H9 (cell line): ENCODE data around the gene PRPH. TPM values are rescaled to one million over a fixed set of nuclear protein-coding genes. Genes with fewer than 3 reads are reported as not detected.

ENCODE experiments used
- DNase-seq: peaks from one replicate; pipeline ENCODE4 v3.0.0-alpha.2; 2017
- H2AFZ ChIP-seq: one replicate; pipeline ENCODE4 v1.6.1; 2013; ENCODE audit warnings: mild to moderate bottlenecking, low read length, control low read depth, moderate library complexity
- H2AK5ac ChIP-seq: 2 replicates; pipeline ENCODE4 v1.6.1; 2013; ENCODE audit warnings: low read length, control low read depth, mixed read lengths; ENCODE audit not compliant: insufficient read length
- H2BK120ac ChIP-seq: one replicate; pipeline ENCODE4 v1.6.1; 2013; ENCODE audit warnings: low read depth, mild to moderate bottlenecking, low read length, control low read depth, inconsistent platforms; ENCODE audit not compliant: poor library complexity, severe bottlenecking
- H2BK12ac ChIP-seq: 2 replicates; pipeline ENCODE4 v1.6.1; 2013; ENCODE audit warnings: low read length, control low read depth, mixed read lengths, low read depth; ENCODE audit not compliant: insufficient read length
- H2BK15ac ChIP-seq: 2 replicates; pipeline ENCODE4 v1.6.1; 2013; ENCODE audit warnings: low read depth, low read length, control low read depth
- H2BK20ac ChIP-seq: one replicate; pipeline ENCODE4 v1.6.1; 2013; ENCODE audit warnings: low read depth, mild to moderate bottlenecking, low read length, control low read depth, inconsistent platforms; ENCODE audit not compliant: poor library complexity, severe bottlenecking
- H2BK5ac ChIP-seq: 2 replicates; pipeline ENCODE4 v1.6.1; 2013; ENCODE audit warnings: low read length, control low read depth, mixed read lengths; ENCODE audit not compliant: insufficient read length
- H3K14ac ChIP-seq: 2 replicates; pipeline ENCODE4 v1.6.1; 2013; ENCODE audit warnings: low read length, control low read depth; ENCODE audit not compliant: insufficient read depth
- H3K18ac ChIP-seq: 2 replicates; pipeline ENCODE4 v1.6.1; 2013; ENCODE audit warnings: low read depth, mild to moderate bottlenecking, mixed read lengths, low read length, control low read depth; ENCODE audit not compliant: insufficient read length
- H3K23ac ChIP-seq: 2 replicates; pipeline ENCODE4 v1.6.1; 2013; ENCODE audit warnings: low read length, control low read depth, mixed read lengths, low read depth; ENCODE audit not compliant: insufficient read length
- H3K23me2 ChIP-seq: 2 replicates; pipeline ENCODE4 v1.6.1; 2013; ENCODE audit warnings: low read depth, mild to moderate bottlenecking, mixed read lengths, low read length, control low read depth; ENCODE audit not compliant: insufficient read length, poor library complexity, severe bottlenecking
- H3K27ac ChIP-seq: 2 replicates; pipeline ENCODE4 v1.5.1; 2013; ENCODE audit warnings: low read length, control low read depth, mixed read lengths, low read depth; ENCODE audit not compliant: insufficient read length
- H3K27me3 ChIP-seq: 2 replicates; pipeline ENCODE4 v1.6.1; 2013; ENCODE audit warnings: low read length, control low read depth, inconsistent platforms; ENCODE audit not compliant: insufficient read depth
- H3K4ac ChIP-seq: 2 replicates; pipeline ENCODE4 v1.6.1; 2013; ENCODE audit warnings: low read depth, mild to moderate bottlenecking, control low read depth, inconsistent platforms, low read length, moderate library complexity
- H3K4me1 ChIP-seq: 2 replicates; pipeline ENCODE4 v1.6.1; 2013; ENCODE audit warnings: low read length, control low read depth, inconsistent platforms; ENCODE audit not compliant: insufficient read depth
- H3K4me2 ChIP-seq: 2 replicates; pipeline ENCODE4 v1.6.1; 2013; ENCODE audit warnings: low read length, control low read depth, mixed read lengths; ENCODE audit not compliant: insufficient read length, insufficient read depth
- H3K56ac ChIP-seq: 2 replicates; pipeline ENCODE4 v1.6.1; 2013; ENCODE audit warnings: low read depth, mild to moderate bottlenecking, mixed read lengths, low read length, control low read depth; ENCODE audit not compliant: insufficient read length
- H3K79me1 ChIP-seq: 2 replicates; pipeline ENCODE4 v1.6.1; 2013; ENCODE audit warnings: low read depth, mild to moderate bottlenecking, moderate library complexity, low read length, control low read depth, inconsistent platforms; ENCODE audit not compliant: insufficient read depth, poor library complexity, severe bottlenecking
- H3K79me2 ChIP-seq: 2 replicates; pipeline ENCODE4 v1.6.1; 2013; ENCODE audit warnings: low read length, control low read depth, inconsistent platforms; ENCODE audit not compliant: insufficient read depth
- H3K9ac ChIP-seq: 2 replicates; pipeline ENCODE4 v1.6.1; 2013; ENCODE audit warnings: low read length, control low read depth, mixed read lengths; ENCODE audit not compliant: insufficient read length; ENCODE audit errors: extremely low read depth
- H3K9me3 ChIP-seq: one replicate; pipeline ENCODE4 v1.6.1; 2013; ENCODE audit warnings: low read depth, low read length, inconsistent platforms; ENCODE audit not compliant: control insufficient read depth
- H3T11ph ChIP-seq: one replicate; pipeline ENCODE4 v1.6.1; 2013; ENCODE audit warnings: mild to moderate bottlenecking, low read length, control low read depth, inconsistent platforms
- H4K20me1 ChIP-seq: one replicate; pipeline ENCODE4 v1.6.1; 2013; ENCODE audit not compliant: control insufficient read depth, insufficient read length, insufficient read depth
- H4K5ac ChIP-seq: 2 replicates; pipeline ENCODE4 v1.6.1; 2013; ENCODE audit warnings: low read depth, mild to moderate bottlenecking, mixed read lengths, low read length, control low read depth; ENCODE audit not compliant: insufficient read length
- H4K8ac ChIP-seq: replicated peaks from 2 replicates; pipeline ENCODE4 v1.6.1; 2013; ENCODE audit warnings: low read length, control low read depth, mixed read lengths, low read depth; ENCODE audit not compliant: insufficient read length
- H4K91ac ChIP-seq: 2 replicates; pipeline ENCODE4 v1.6.1; 2013; ENCODE audit warnings: low read depth, mild to moderate bottlenecking, moderate library complexity, mixed read lengths, low read length, control low read depth; ENCODE audit not compliant: insufficient read length
- H3K27ac Mint-ChIP-seq, 3 experiments: 2 replicates in 2 of 3; 3 replicates in 1 of 3; pipeline ENCODE4 v1.8.0; 2020 to 2021; ENCODE audit warnings: mixed read lengths in 3 of 3, mild to moderate bottlenecking in 1 of 3, moderate library complexity in 1 of 3
- H3K27me3 Mint-ChIP-seq: 2 replicates; pipeline ENCODE4 v1.8.0; 2021; ENCODE audit warnings: low read depth, mild to moderate bottlenecking, moderate library complexity, mixed read lengths
- H3K36me3 Mint-ChIP-seq, 3 experiments: 2 replicates in 2 of 3; 3 replicates in 1 of 3; pipeline ENCODE4 v1.8.0; 2020 to 2021; ENCODE audit warnings: low read depth in 3 of 3, mixed read lengths in 3 of 3; ENCODE audit not compliant: insufficient read depth in 1 of 3
- H3K4me1 Mint-ChIP-seq, 2 experiments: 2 replicates each; pipeline ENCODE4 v1.8.0; 2020; ENCODE audit warnings: mixed read lengths in 2 of 2
- H3K4me3 Mint-ChIP-seq, 2 experiments: 2 replicates in 1 of 2; 3 replicates in 1 of 2; pipeline ENCODE4 v1.8.0; 2020 to 2021; ENCODE audit warnings: mild to moderate bottlenecking in 2 of 2, mixed read lengths in 2 of 2, moderate library complexity in 1 of 2
- H3K9me3 Mint-ChIP-seq, 2 experiments: 2 replicates in 1 of 2; 3 replicates in 1 of 2; pipeline ENCODE4 v1.8.0; 2020; ENCODE audit warnings: mild to moderate bottlenecking in 2 of 2, mixed read lengths in 2 of 2, moderate library complexity in 1 of 2
- WGBS: extraction: QIAGEN DNeasy Blood & Tissue Kit; methylation state at CpG from one replicate; pipeline ENCODE4 v1.1.7; 2013; ENCODE audit warnings: missing lambda C conversion rate, low lambda C conversion rate, mixed read lengths; ENCODE audit not compliant: insufficient read length; ENCODE audit errors: extremely low coverage; 5-methylcytosine and 5-hydroxymethylcytosine counted together
- total RNA-seq: library from RNA; stranded (reverse); gene quantifications from 2 replicates; pipeline ENCODE4 v1.2.1, GENCODE V29; 2021
- TF ChIP-seq, protein P1 (sequence below): fragments of 200-600 bp; sonication (generic); conservative IDR thresholded peaks from 3 replicates; pipeline ENCODE4 v1.8.0; 2021; ENCODE audit warnings: antibody characterized with exemption, mild to moderate bottlenecking

The PRPH gene
- total RNA-seq, 1 experiment from 2014 or later, result 1.1 TPM

DNA sequence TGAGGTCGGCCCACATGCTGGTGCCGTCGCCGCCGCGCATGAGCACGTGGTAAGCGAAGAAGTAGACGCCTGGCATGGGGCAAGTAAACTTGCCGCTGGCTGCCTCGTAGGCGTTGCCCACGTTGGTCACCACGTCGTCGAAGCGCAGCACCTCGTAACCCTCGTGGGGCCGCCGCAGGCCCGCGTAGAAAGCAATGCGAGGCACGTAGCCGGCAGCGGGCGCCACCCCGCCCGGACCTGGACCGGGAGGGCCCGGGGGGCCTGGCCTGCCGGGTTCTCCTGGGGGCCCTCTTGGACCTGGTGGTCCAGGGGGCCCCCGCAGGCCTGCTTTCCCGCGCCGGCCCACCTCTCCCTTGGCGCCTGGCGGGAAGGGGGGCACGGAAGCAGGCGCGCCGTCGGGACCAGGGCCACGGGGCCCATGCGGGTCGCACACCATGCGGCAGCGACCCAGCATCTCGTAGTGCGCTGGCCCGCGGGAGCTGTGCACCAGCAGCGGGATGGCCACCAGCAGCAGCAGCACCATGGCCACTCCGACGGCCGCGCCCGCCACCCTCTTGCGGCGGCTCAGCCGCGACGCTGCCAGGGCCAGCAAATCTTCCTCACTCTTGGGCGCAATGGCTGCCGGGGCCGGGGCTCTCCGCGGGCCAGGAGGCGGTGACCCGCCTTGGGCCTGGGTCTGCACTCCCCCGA, 41.2 kb downstream of the PRPH start:
- no peaks in the 10 kb centered on the region for H4K20me1 ChIP-seq
- TF ChIP-seq, protein P1, sequence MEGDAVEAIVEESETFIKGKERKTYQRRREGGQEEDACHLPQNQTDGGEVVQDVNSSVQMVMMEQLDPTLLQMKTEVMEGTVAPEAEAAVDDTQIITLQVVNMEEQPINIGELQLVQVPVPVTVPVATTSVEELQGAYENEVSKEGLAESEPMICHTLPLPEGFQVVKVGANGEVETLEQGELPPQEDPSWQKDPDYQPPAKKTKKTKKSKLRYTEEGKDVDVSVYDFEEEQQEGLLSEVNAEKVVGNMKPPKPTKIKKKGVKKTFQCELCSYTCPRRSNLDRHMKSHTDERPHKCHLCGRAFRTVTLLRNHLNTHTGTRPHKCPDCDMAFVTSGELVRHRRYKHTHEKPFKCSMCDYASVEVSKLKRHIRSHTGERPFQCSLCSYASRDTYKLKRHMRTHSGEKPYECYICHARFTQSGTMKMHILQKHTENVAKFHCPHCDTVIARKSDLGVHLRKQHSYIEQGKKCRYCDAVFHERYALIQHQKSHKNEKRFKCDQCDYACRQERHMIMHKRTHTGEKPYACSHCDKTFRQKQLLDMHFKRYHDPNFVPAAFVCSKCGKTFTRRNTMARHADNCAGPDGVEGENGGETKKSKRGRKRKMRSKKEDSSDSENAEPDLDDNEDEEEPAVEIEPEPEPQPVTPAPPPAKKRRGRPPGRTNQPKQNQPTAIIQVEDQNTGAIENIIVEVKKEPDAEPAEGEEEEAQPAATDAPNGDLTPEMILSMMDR, result no peak
- H3K9me3 Mint-ChIP-seq, result peaks cover 0 to 3% of the 10 kb centered on the region in 2 experiments; a peak in 2 of 5 replicates
- no peak overlapping the region for H2BK12ac ChIP-seq
- H3K14ac ChIP-seq, result no peak overlapping the region
- no peak overlapping the region for H3K9ac ChIP-seq
- DNase-seq, result no peak
- H3K79me2 ChIP-seq, result no peaks in the 10 kb centered on the region
- no peak overlapping the region for H2BK20ac ChIP-seq
- WGBS, result no CpG with 5 or more reads among the region's 72 CpGs
- no peak overlapping the region for H3K56ac ChIP-seq
- H4K5ac ChIP-seq, result no peak overlapping the region
- H3K4me3 Mint-ChIP-seq, result peak overlapping the region; percentile 49 to 57; a peak in 2 of 5 replicates
- no peak overlapping the region for H3K27ac Mint-ChIP-seq
- no peak overlapping the region for H2AK5ac ChIP-seq
- H3K18ac ChIP-seq, result no peak overlapping the region
- H2AFZ ChIP-seq, result no peak overlapping the region
- no peak overlapping the region for H3K4ac ChIP-seq
- H2BK5ac ChIP-seq, result no peak overlapping the region
- H3K9me3 ChIP-seq, result no peaks in the 10 kb centered on the region
- H2BK120ac ChIP-seq, result no peak overlapping the region
- H3K4me1 Mint-ChIP-seq, result peaks cover 34 to 45% of the 10 kb centered on the region in 2 experiments
- H3T11ph ChIP-seq, result no peak overlapping the region
- H3K27me3 Mint-ChIP-seq, result peaks cover 87% of the 10 kb centered on the region
- H3K23me2 ChIP-seq, result peaks cover 9% of the 10 kb centered on the region
- H3K36me3 Mint-ChIP-seq, result peaks cover 0 to 7% (median 6%) of the 10 kb centered on the region in 3 experiments; a peak in 5 of 7 replicates
- H3K4me2 ChIP-seq, result peak overlapping the region; percentile 46
- H4K91ac ChIP-seq, result no peak overlapping the region
- H2BK15ac ChIP-seq, result no peak overlapping the region
- H4K8ac ChIP-seq, result no peak overlapping the region
- H3K27me3 ChIP-seq, result peaks cover 62% of the 10 kb centered on the region
- H3K27ac ChIP-seq, result no peak overlapping the region
- H3K23ac ChIP-seq, result no peak overlapping the region
- no peaks in the 10 kb centered on the region for H3K79me1 ChIP-seq
- peaks cover 4% of the 10 kb centered on the region; the same call in 1 of the 2 replicates for H3K4me1 ChIP-seq
